ENCODE results near the gene PHC2.

PHC2 gene

DNA sequence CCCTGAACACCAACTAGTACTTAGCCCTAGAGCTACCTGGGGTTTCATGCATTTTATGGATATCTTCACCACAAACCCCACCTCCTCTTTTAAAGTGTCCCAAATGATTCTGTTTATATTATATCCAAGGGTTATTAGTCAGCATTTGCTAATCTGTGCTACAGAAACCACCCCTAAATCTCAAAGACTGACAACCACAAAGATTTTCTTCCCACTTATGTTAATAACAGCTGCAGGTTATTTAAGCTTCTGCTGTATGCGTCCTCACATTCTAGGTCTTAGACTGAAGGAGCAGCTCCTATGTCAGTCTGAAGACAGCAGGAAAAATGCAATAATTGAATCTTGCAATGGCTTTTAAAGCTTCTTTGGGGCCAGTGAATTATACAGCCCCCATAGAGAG, 11.2 kb upstream of the PHC2 start:
- TF ChIP-seq, protein P1, sequence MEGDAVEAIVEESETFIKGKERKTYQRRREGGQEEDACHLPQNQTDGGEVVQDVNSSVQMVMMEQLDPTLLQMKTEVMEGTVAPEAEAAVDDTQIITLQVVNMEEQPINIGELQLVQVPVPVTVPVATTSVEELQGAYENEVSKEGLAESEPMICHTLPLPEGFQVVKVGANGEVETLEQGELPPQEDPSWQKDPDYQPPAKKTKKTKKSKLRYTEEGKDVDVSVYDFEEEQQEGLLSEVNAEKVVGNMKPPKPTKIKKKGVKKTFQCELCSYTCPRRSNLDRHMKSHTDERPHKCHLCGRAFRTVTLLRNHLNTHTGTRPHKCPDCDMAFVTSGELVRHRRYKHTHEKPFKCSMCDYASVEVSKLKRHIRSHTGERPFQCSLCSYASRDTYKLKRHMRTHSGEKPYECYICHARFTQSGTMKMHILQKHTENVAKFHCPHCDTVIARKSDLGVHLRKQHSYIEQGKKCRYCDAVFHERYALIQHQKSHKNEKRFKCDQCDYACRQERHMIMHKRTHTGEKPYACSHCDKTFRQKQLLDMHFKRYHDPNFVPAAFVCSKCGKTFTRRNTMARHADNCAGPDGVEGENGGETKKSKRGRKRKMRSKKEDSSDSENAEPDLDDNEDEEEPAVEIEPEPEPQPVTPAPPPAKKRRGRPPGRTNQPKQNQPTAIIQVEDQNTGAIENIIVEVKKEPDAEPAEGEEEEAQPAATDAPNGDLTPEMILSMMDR (IDR thresholded peaks at IDR 0.05; ENCODE audit: control extremely low read depth, extremely low read depth, low read depth, missing control alignments): no peak
- POLR2A ChIA-PET: interaction anchor here (1.0 kb wide), 1 partner anchor 18 kb away, joined by 3 read pairs; no protein-coding TSS in a partner anchor
- CTCF ChIA-PET: interaction anchor here (1.0 to 2.9 kb wide), 3 partner anchors 14 to 29 kb away, joined by 3 to 9 read pairs (median 3); no protein-coding TSS in a partner anchor
- DNase-seq (ENCODE audit: extremely low spot score): no peak

DNA sequence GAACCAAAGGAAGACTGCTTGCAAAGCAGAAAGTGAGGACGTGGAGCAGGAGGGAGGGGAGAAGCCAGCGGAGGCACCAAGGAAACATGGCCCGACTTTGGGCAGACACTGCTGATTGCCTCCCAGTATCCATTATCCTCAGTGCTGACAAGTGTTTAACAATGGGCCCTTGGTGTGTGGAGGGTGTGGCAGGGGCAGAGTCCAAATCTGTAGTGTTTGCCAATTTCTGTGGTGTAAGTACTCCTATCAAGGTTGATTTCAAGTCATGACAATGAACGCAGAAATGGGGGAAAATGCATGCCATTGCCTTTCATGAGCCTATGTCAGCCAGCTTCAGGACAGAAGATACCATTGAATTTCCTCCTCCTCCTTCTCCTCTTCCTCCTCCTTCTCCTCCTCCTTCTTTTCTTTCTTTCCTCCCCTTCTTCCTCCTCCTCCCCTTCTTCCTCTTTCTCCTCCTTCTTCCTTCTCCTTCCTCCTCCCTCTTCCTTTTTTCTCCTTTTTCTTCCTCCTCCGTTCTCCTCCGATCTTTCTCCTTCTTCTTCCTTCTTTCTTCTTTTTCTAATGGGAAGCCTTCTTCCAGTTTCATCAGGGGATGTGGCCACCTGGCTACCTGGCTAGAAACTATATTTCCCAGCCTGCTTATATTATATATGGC, 10.3 kb upstream of the PHC2 start:
- TF ChIP-seq, protein P1 (IDR thresholded peaks at IDR 0.05; ENCODE audit: control extremely low read depth, extremely low read depth, low read depth, missing control alignments): no peak
- ChIA-PET POLR2A (no interaction called here), CTCF (interaction anchor here (0.6 kb wide), 1 partner anchor 140 kb away, joined by 3 read pairs; no protein-coding TSS in a partner anchor)
- no peak for DNase-seq (ENCODE audit: extremely low spot score)

DNA sequence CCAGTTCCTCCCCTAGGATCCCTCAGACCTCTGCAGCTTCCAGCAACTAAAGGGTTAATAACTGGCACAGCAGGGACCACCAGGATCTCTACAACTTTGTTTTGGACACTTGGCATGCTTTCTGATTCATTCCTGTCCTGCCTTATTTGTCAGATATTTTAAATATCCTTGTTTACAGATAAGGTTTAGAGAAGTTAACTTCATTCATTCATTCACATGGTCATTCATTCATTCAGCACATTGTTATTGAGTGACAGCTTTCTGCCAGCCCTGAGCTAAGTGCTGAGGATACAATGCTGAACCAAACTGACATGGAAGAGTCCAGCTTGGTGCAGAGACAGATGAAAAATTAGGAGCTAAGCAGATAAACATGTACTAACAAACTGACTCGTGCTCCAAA, 8.8 kb upstream of the PHC2 start:
- DNase-seq (ENCODE audit: extremely low spot score): no peak
- CTCF ChIA-PET: interaction anchor here (0.8 to 2.3 kb wide), 4 partner anchors 12 to 31 kb away, joined by 3 to 8 read pairs (median 6); no protein-coding TSS in a partner anchor
- TF ChIP-seq, protein P1 (IDR thresholded peaks at IDR 0.05; ENCODE audit: control extremely low read depth, extremely low read depth, low read depth, missing control alignments): no peak
- POLR2A ChIA-PET: no interaction called here

DNA sequence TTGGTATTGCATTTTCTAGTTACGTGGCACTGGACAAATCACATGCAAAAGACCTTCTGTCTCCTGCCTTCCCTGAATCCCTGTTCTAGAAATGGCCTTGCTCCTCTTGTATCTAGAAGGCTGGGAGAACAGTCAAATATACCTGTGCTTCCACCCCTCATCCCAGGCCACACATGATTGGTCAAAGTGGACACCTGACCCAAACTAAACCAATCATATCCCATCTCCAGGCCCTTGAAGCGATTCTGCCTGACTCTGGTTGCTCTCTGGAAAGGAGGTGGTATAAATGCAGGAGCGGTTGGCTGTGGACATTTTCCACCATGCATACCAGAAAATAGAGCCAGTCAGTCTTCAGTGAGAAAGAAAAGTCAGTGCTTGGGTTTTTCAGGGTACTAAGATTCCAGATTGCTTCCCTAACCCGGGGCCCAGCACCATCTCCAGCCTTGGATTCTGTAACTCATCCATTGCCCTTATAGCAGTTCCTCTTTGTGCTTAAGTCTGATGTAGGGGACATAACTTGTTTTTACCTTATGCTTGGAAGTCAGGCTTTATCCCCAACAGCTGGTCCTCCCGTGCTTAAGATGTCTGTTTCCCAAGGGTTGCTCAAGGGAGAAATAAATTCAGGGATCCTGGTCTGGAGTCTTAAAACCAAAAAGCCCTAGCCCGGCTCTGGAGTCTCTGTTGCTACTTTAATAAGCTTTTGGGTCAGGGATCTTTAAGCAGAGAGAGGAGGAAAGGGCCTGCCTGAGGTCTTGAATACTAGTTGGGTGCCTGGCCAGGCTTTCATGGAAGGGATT, 7.7 kb upstream of the PHC2 start:
- TF ChIP-seq, protein P1 (IDR thresholded peaks at IDR 0.05; ENCODE audit: control extremely low read depth, extremely low read depth, low read depth, missing control alignments): no peak
- CTCF ChIA-PET: interaction anchor here (1.3 to 2.3 kb wide), 4 partner anchors 16 to 143 kb away, joined by 3 to 8 read pairs (median 6); no protein-coding TSS in a partner anchor
- DNase-seq (ENCODE audit: extremely low spot score): no peak
- POLR2A ChIA-PET: no interaction called here

DNA sequence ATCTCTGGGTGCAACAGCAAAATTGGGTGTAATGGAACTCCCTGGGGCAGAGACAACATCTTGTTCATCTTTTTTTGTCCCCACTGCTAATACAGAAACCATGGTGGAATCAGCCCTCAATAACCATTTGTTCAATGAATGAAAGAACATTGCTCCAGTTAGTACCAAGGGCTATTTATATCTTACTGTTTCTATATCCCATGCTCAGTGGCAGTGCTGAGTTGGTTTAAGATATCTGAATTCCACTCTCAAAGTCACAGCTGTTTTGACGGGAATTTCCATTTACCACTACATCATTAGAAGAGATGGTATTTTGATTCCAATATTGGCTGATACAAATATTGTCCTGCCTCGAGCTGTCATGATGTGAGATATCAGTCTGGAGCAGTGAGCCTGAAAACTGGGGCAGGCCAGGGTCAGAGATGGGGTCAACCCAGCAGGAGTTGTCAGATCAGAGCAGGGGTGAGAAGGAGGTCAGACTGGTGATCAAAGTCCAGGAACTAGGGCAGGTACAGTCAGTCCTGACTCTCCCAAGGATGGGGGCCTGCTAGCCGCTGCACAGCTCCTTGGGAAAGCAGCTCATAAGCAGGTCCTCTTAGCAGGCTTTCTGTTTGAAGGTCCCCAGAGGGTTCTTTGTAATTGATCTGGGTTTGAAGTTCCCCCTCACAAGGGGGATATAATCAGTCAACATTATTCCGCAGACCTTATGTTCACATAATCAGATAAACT, 5.8 kb upstream of the PHC2 start:
- POLR2A ChIA-PET: no interaction called here
- TF ChIP-seq, protein P1 (IDR thresholded peaks at IDR 0.05; ENCODE audit: control extremely low read depth, extremely low read depth, low read depth, missing control alignments): no peak
- CTCF ChIA-PET: interaction anchor here (0.8 to 1.5 kb wide), 3 partner anchors 15 to 141 kb away, joined by 3 read pairs; no protein-coding TSS in a partner anchor
- DNase-seq (ENCODE audit: extremely low spot score): no peak
